Fibroblast of upper back skin (primary cell): Measurements from ENCODE around the gene CENPP.
A peak's percentile ranks its signal among the peaks of the same experiment; 100 is the strongest.

ENCODE experiments used
- DNase-seq: peaks from one replicate; pipeline ENCODE4 v3.0.0-alpha.2; 2013

CENPP gene

DNA sequence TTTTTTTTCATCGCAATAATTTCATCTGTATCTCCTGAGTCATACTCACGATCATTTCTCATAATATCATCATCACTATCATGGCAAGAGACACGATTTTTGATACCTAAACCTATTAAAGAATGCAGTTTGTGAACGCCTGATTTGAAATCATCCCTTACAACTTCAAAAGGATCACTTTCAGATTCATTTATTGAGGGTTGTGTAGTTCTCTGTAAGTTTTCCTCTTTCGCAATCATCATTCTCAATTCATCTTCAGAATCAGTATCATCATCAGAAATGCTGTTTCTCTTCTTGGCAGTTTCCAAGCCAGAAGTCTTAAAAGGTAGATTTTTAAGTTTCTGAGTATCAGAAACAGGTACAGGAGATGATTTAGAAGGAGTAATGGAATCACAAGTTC lies 10.3 kb upstream of the CENPP start:
- no peak for DNase-seq

GRCh38 chr9:92324431-92324830 lies 1.3 kb upstream of the CENPP start:
- DNase-seq, result no peak

- DNase-seq, result no peak
Observed at GRCh38 chr9:92324889-92325268, 874 bp upstream of the CENPP start.

GRCh38 chr9:92325991-92326500 lies 293 bp downstream of the CENPP start:
- no peak for DNase-seq

GRCh38 chr9:92327283-92327850 lies 1.6 kb downstream of the CENPP start:
- DNase-seq, result no peak

- DNase-seq, result peak; percentile 65
Observed at GRCh38 chr9:92328225-92328624, 2.5 kb downstream of the CENPP start.

DNA sequence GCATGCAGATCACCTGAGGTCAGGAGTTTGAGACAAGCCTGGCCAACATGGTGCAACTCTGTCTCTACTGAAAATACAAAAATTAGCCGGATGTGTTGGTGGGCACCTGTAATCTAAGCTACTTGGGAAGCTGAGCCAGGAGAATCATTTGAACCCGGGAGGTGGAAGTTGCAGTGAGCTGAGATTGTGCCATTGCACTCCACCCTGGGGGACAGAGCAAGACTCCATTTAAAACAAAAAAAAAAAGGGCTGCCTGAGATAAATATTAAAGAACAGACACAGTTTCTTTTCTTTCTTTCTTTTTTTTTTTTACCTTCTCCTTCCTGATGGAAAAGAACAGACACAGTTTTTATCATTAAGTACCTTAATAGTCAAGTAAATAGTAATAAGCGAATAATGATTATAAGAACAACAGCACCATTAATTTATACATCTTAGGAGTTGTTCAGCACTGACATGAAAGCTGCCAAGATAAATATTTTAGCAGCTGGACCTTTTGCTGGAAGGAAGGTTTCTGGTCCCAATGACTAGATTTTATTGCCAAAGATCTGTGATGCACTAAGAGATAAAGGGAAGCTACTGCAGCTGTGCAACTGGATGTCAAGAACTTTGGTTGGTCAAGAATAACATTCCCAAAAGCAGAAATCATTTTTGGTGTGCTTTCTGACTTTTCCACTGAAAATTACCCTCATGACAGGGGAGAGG lies 7.0 kb downstream of the CENPP start:
- peak; percentile 17 for DNase-seq

GRCh38 chr9:92333282-92333634 lies 7.5 kb downstream of the CENPP start:
- DNase-seq, result no peak

- DNase-seq, result no peak
Observed at GRCh38 chr9:92341578-92341977, 15.8 kb downstream of the CENPP start.

DNA sequence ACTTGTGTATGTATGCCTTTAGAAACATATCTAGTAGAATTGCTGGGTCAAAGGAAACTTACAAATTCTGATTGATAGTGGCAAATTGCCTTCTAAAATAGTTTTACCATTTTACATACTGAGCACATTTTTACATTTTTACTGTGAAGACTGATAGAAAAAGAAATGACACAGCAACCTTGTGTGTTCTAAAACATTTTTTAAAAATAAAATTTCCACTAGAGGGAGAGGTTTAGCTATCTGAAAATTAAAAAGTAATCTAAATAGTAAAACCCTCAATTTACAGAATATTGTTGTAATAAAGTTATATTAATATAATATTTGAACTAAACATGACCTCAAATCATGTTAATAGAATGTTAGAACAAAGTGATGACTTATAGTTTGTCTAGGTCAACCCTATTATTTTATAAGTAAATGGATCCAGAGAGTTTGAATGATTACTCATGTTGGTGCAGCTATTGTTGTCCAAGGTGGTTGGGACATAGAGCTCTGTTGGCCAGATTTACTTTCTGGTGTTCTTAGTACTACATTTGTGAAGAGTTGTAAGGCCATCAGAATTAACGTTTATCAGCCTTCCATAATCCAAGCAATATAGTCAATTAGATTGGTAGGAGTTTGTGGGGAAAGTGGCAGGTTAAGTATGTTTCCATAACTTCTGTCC lies 17.2 kb downstream of the CENPP start:
- DNase-seq, result peak; percentile 28

- no peak for DNase-seq
Observed at GRCh38 chr9:92345582-92345981, 19.8 kb downstream of the CENPP start.

DNA sequence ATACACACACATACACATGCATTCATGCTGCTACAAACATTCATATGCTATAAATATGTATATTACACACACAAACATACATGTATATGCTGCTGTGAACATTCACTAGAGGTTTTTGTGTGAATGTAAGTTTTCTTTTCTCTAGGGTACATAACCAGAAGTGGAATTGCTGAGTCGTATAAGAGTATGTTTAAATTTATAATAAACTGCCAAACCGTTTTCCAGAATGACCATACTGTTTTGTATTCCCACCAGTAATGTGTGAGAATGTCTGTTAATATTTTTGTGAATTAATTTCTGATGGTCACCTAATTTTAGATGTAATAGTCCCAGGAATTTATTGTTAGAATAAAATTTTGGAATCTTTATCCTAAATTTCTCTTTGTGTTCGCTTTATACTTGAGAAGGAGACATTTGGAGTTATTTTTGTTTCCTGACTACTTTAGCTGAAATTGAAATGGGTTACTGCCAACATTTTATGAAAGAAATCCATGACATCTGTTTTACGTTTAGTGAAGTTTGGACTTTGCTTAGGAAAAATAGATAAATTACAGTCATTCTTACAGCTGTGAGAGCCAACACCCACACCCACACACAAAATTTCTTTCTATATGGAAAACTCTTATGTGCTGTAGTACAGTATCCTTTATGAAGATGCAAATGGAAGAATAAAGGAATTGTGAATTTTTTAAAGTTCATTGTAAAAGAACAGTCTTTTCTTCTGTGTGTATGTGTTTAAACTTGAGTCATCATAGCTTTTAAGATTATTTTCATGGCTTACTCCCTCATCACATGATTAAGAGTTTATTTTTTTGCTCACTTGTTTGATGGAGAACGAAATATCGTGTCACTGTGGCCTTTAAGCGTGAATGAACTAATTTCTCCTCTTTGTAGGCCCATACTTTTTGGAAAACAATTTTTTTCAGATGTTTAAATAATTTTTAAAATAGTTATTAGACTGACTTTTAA lies 24.3 kb downstream of the CENPP start:
- DNase-seq, result peak; percentile 79

DNA sequence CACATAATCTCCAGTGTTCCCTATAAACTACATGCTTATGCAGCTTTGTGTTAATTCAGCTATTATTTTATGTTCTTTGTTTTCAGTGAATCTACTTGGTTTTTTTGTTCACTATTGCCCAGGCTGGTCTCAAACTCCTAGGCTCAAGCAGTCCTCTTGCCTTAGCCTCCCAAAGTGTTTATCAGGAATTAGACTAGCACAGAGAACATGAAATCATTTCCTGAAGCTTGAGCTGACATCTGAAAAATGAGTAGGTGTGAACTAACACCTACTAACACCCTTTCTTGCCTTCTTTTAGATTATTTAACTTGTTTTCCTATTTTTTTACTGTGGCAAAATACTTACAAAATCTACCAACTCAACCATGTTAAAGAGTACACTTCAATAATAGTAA lies 25.0 kb downstream of the CENPP start:
- DNase-seq, result no peak

DNA sequence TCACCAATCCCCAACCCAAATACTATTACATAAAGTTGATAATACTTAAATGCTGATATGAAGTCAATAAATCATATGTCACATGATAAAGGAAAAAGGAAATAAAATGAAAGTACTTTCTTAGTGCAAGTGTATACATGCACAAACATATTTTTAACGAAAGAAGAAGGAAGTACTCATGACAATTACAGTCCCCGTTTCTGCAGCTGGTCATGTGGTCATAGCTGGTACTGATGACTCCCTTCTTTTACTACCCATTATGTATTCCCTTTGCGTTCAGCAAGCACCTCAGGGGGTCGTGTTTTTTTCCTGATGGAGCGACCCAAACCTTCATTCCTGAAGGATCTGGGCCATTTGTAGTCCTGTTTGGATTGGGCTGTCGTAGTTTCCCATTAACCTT lies 27.3 kb downstream of the CENPP start:
- DNase-seq, result no peak

GRCh38 chr9:92359394-92359995 lies 33.7 kb downstream of the CENPP start:
- DNase-seq, result no peak

GRCh38 chr9:92360083-92360482 lies 34.3 kb downstream of the CENPP start:
- DNase-seq, result no peak

DNA sequence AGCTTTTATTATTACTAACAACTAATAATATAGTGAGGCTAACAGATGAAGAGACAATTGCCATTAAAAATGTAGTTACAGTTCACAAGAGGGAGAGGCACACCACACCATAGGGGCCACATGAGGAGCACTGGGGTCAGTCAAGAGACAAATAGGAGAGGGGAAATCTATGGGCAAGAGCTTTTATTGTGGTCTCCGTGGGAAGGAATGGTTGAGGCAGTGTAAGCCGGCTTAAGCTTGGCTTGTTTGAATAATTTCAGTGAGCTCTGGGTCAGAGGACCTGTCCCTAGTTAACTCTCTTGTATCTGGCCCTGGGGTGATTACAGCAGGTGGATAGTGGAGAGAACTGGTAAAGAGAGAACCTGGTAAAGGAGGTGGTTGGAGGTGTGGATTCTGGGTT lies 43.3 kb downstream of the CENPP start:
- DNase-seq, result no peak

DNA sequence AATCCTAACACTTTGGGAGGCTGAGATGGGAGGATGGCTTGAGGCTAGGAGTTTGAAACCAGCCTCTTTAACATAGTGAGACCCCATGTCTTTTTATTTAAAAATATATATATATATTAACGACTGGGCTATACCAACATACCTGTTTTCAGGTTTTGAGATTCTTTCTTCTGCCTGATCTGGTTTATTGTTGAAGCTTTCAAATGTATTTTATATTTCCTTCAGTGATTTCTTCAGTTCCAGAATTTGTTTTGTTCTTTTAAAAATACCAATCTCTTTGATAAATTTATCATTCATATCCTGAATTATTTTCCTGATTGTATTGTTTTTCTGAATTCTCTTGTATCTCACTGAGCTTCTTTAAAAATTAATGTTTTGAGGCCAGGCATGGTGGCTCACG lies 47.4 kb downstream of the CENPP start:
- no peak for DNase-seq

DNA sequence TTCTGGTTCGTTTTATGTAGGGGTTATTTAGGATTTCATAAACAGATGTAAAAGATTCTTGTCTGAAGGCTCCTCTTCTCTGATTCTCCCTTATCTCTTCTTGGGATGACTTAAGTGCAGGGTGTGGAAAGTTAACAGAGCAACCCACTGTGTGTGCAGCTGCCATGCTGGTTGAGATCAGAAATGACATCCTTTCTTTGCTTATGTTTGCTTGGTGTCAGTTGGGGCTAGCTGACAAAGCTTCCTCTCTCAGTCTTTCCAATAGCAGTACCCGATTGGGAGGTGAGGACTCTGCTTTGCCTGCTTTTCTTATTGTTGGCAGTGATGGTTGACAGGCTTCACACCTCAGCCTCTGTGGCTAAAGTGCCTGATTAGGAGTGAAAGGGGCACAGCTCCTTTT lies 52.1 kb downstream of the CENPP start:
- no peak for DNase-seq

DNA sequence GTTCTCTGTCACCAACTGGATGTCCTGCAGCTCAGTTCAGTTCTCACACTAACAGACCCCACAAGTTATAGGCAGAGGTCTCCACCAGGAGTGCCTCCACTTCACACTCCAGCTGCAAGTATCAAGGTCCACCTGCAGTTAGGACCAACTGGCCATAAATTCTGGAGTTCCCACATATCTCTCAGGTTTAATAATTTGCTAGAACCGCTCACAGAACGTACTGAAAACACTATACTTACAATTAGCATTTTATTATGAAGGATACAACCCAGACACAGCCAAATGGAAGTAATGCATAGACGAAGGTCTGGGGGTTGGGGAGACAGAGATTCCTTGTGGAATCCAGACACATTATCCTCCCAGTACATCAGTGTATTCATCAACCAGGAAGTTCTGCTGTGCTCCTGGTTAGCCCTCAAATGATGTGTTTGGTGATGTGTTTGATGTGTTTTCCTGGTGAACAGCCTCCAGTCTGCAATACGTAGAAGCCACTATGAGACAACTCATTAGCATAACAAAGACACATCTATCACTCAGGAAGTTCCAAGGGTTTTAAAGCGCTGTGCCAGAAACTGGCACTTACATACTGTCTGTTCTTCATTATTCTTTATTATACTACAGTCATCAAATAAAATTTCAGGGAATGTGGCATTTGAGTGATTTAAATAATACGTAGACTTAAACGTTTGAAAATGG lies 53.3 kb downstream of the CENPP start:
- peak; percentile 86 for DNase-seq

DNA sequence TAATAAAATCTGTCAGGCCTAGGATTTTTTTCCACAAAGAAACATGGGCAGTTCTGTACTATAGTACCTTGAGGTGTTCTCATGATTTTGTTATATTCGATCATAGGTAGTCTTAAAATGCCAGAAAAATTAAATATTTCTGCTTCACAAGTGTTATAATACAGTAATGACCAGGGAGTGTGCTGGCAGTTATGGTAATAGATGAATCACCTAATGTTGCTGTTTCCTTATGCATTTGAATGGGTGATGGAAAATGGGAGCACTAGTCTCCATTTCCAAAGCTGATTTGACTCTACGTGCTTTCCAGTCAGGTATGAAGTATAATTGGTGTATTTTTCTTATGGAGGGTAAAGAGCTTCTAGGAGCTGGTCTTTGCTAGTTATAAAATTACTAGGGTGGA lies 54.9 kb downstream of the CENPP start:
- no peak for DNase-seq

DNA sequence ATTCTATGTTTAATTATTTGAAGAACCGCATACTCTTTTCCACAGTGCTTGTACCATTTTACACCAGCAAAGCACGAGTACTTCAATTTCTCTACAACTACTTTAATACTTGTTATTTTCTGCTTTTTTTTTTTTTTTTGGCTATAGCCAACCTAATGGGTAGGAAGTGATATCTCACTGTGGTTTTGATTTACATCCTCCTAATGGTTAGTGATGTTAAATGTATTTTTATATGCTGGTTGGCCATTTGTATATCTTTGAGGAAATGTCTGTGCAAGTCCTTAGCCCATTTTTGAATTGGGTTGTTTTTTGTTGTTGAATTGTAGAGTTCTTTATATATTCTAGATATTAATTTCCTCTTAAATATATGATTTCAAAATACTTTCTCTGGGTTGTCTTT lies 56.0 kb downstream of the CENPP start:
- DNase-seq, result no peak
